IPS DF 6.9 (cell line): ENCODE results near the gene TARM1.
A peak's percentile ranks its signal among the peaks of the same experiment; 100 is the strongest.
"Not testable (repeated sequence)": the region's sequence is repeated elsewhere in the genome, so short reads cannot be mapped to it uniquely, and the experiment has no call there.

Experiments used
- DNase-seq: peaks from one replicate; pipeline ENCODE4 v3.0.0-alpha.2; 2013; ENCODE audit warnings: low read depth, low spot score
- H3K27ac ChIP-seq: one replicate; pipeline ENCODE4 v1.5.1; 2013; ENCODE audit warnings: low read length, control low read depth
- H3K27me3 ChIP-seq: 2 replicates; pipeline ENCODE4 v1.6.1; 2013; ENCODE audit warnings: mild to moderate bottlenecking, low read length; ENCODE audit not compliant: control insufficient read depth, insufficient read depth
- H3K36me3 ChIP-seq: 2 replicates; pipeline ENCODE4 v1.6.1; 2013; ENCODE audit warnings: low read length; ENCODE audit not compliant: control insufficient read depth, insufficient read depth
- H3K4me1 ChIP-seq: 2 replicates; pipeline ENCODE4 v1.6.1; 2013; ENCODE audit warnings: low read length; ENCODE audit not compliant: control insufficient read depth, insufficient read depth
- H3K4me3 ChIP-seq: 2 replicates; pipeline ENCODE4 v1.5.1; 2013; ENCODE audit warnings: mild to moderate bottlenecking, low read length
- H3K9me3 ChIP-seq: 2 replicates; pipeline ENCODE4 v1.6.1; 2013; ENCODE audit warnings: low read length, inconsistent platforms; ENCODE audit not compliant: control insufficient read depth, insufficient read depth
- WGBS: extraction: QIAGEN DNeasy Blood & Tissue Kit; methylation state at CpG from one replicate; pipeline ENCODE4 v1.1.7; 2013; ENCODE audit warnings: mixed read lengths, missing lambda C conversion rate; ENCODE audit not compliant: insufficient read length, insufficient coverage; 5-methylcytosine and 5-hydroxymethylcytosine counted together

Gene TARM1

GRCh38 chr19:54063350-54064116, 17.6 kb downstream of the TARM1 start, which contains the start of gene VSTM1:
TSS of gene VSTM1 (minus strand) at chr19:54063897. CDS start at chr19:54063777, 120 bp downstream.
- H3K4me1 ChIP-seq = no peaks in the 10 kb centered on the region
- DNase-seq = no peak
- whole genome bisulfite sequencing = no CpG with 5 or more reads among the region's 34 CpGs
- no peaks in the 10 kb centered on the region for H3K27me3 ChIP-seq
- H3K4me3 ChIP-seq = no peak within 1 kb of the TSS
- no peak within 1 kb of the TSS for H3K27ac ChIP-seq
- H3K36me3 ChIP-seq = no peaks in the 10 kb centered on the region
- H3K9me3 ChIP-seq = no peaks in the 10 kb centered on the region

GRCh38 chr19:54062643-54063042, 18.5 kb downstream of the TARM1 start:
- H3K4me1 ChIP-seq = no peaks in the 10 kb centered on the region
- no CpG with 5 or more reads among the region's 9 CpGs for WGBS
- H3K27me3 ChIP-seq = no peaks in the 10 kb centered on the region
- H3K4me3 ChIP-seq = no peak overlapping the region
- no peaks in the 10 kb centered on the region for H3K36me3 ChIP-seq
- DNase-seq = no peak
- no peaks in the 10 kb centered on the region for H3K9me3 ChIP-seq
- no peak overlapping the region for H3K27ac ChIP-seq

- WGBS = no CpG with 5 or more reads among the region's 4 CpGs
- no peak for DNase-seq
- Histone ChIP-seq H3K27me3 (no peaks in the 10 kb centered on the region), H3K9me3 (no peaks in the 10 kb centered on the region), H3K4me1 (no peaks in the 10 kb centered on the region), H3K27ac (no peak overlapping the region), H3K36me3 (no peaks in the 10 kb centered on the region), H3K4me3 (no peak overlapping the region)
These were observed 33.5 kb downstream of the TARM1 start for GRCh38 chr19:54047616-54048015.

- DNase-seq = no peak
- Histone ChIP-seq H3K36me3 (no peaks in the 10 kb centered on the region), H3K4me1 (no peaks in the 10 kb centered on the region; the same call in 1 of the 2 replicates), H3K9me3 (no peaks in the 10 kb centered on the region), H3K27me3 (no peaks in the 10 kb centered on the region), H3K27ac (no peak overlapping the region), H3K4me3 (no peak overlapping the region)
- WGBS = 100% methylated on average over 1 of the region's 2 CpGs
These were observed 35.4 kb downstream of the TARM1 start for GRCh38 chr19:54045771-54046170.

GRCh38 chr19:54042989-54043388, 38.2 kb downstream of the TARM1 start:
- no peaks in the 10 kb centered on the region; the same call in 1 of the 2 replicates for H3K4me1 ChIP-seq
- no peaks in the 10 kb centered on the region for H3K36me3 ChIP-seq
- H3K27me3 ChIP-seq = no peaks in the 10 kb centered on the region
- DNase-seq = no peak
- H3K9me3 ChIP-seq = no peaks in the 10 kb centered on the region
- no peak overlapping the region for H3K27ac ChIP-seq
- no peak overlapping the region for H3K4me3 ChIP-seq
- no CpG with 5 or more reads among the region's 3 CpGs for WGBS

- Histone ChIP-seq H3K9me3 (no peaks in the 10 kb centered on the region), H3K4me1 (no peaks in the 10 kb centered on the region; the same call in 1 of the 2 replicates), H3K27ac (no peak overlapping the region), H3K4me3 (no peak overlapping the region), H3K36me3 (no peaks in the 10 kb centered on the region), H3K27me3 (no peaks in the 10 kb centered on the region)
- no peak for DNase-seq
- WGBS = 100% methylated on average over 1 of the region's 9 CpGs
These were observed 39.1 kb downstream of the TARM1 start for GRCh38 chr19:54041969-54042606.

- Histone ChIP-seq H3K36me3 (no peaks in the 10 kb centered on the region), H3K27ac (no peak overlapping the region), H3K27me3 (no peaks in the 10 kb centered on the region), H3K9me3 (no peaks in the 10 kb centered on the region), H3K4me3 (no peak overlapping the region), H3K4me1 (no peaks in the 10 kb centered on the region; the same call in 1 of the 2 replicates)
- DNase-seq = no peak
- no CpG with 5 or more reads among the region's 4 CpGs for WGBS
These were observed 41.2 kb downstream of the TARM1 start for GRCh38 chr19:54040003-54040402.

- H3K27me3 ChIP-seq, H3K27ac ChIP-seq, H3K4me3 ChIP-seq, H3K36me3 ChIP-seq, H3K4me1 ChIP-seq, DNase-seq, H3K9me3 ChIP-seq: not testable (repeated sequence)
- no CpG with 5 or more reads among the region's 5 CpGs for WGBS
These were observed 44.6 kb downstream of the TARM1 start for GRCh38 chr19:54036542-54036941.

GRCh38 chr19:54035215-54036178, 45.7 kb downstream of the TARM1 start:
- H3K36me3 ChIP-seq = no peaks in the 10 kb centered on the region
- no peak overlapping the region for H3K4me3 ChIP-seq
- no peaks in the 10 kb centered on the region for H3K9me3 ChIP-seq
- WGBS = no CpG with 5 or more reads among the region's 4 CpGs
- H3K4me1 ChIP-seq = peaks cover 3% of the 10 kb centered on the region
- H3K27ac ChIP-seq = peak overlapping the region; percentile 91
- DNase-seq = no peak
- H3K27me3 ChIP-seq = no peaks in the 10 kb centered on the region
